ENCODE measurements around the gene SERPINA1.
"Not testable (repeated sequence)": the region's sequence is repeated elsewhere in the genome, so short reads cannot be mapped to it uniquely, and the experiment has no call there.

Gene SERPINA1

DNA sequence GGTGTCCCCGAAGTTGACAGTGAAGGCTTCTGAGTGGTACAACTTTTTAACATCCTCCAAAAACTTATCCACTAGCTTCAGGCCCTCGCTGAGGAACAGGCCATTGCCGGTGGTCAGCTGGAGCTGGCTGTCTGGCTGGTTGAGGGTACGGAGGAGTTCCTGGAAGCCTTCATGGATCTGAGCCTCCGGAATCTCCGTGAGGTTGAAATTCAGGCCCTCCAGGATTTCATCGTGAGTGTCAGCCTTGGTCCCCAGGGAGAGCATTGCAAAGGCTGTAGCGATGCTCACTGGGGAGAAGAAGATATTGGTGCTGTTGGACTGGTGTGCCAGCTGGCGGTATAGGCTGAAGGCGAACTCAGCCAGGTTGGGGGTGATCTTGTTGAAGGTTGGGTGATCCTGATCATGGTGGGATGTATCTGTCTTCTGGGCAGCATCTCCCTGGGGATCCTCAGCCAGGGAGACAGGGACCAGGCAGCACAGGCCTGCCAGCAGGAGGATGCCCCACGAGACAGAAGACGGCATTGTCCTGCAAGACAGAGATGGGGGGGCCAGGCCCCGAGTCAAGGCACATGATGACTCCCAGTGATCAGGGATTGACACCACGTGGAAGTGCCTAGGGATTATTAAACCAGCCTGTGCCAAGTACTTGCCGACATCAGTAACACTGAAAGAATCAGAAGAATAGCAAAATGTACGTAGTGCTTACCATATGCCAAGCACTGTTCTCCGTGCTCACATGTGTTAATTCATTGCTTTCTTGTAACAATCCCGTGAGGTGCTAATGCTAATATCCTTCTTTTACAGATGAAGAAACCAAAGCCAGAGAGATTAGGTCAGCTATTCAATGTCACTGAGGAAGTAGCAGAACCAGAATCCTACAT lies 5.4 kb downstream of the SERPINA1 start:
- DNase-seq = no peak

DNA sequence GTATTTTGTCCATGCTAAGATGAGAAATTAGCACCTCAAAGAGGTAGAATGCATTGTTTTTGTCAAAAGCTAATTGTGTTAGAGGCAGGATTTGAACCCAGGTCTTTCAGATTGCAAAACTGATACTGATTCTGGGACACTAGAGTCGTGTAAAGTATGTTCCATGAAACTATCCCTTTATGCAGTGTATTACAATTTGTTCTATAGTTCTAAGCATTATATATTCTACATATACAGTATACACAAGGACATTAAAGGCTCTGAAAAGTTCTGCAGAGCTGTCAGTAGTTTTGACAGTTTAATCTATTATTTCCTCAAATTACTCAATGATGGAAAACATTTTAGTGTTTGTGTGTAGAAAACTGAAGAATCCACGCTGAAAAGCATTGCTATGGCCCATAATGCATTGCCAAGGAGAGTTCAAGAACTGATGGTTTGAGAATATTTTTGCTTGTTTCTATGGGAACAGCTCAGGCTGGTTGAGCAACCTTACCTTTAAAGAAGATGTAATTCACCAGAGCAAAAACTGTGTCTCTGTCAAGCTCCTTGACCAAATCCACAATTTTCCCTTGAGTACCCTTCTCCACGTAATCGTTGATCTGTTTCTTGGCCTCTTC lies 6.2 kb downstream of the SERPINA1 start:
- DNase-seq = no peak

DNA sequence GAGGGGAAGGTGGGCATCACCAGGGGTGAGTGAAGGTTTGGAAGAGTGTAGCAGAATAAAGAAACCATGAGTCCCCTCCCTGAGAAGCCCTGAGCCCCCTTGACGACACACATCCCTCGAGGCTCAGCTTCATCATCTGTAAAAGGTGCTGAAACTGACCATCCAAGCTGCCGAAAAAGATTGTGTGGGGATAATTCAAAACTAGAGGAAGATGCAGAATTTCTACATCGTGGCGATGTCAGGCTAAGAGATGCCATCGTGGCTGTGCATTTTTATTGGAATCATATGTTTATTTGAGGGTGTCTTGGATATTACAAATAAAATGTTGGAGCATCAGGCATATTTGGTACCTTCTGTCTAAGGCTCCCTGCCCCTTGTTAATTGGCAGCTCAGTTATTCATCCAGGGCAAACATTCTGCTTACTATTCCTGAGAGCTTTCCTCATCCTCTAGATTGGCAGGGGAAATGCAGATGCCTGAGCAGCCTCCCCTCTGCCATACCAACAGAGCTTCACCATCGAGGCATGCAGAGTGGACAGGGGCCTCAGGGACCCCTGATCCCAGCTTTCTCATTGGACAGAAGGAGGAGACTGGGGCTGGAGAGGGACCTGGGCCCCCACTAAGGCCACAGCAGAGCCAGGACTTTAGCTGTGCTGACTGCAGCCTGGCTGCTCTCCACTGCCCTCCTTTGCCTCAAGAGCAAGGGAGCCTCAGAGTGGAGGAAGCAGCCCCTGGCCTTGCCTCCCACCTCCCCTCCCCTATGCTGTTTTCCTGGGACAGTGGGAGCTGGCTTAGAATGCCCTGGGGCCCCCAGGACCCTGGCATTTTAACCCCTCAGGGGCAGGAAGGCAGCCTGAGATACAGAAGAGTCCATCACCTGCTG lies 7.0 kb downstream of the SERPINA1 start:
- DNase-seq = no peak

DNA sequence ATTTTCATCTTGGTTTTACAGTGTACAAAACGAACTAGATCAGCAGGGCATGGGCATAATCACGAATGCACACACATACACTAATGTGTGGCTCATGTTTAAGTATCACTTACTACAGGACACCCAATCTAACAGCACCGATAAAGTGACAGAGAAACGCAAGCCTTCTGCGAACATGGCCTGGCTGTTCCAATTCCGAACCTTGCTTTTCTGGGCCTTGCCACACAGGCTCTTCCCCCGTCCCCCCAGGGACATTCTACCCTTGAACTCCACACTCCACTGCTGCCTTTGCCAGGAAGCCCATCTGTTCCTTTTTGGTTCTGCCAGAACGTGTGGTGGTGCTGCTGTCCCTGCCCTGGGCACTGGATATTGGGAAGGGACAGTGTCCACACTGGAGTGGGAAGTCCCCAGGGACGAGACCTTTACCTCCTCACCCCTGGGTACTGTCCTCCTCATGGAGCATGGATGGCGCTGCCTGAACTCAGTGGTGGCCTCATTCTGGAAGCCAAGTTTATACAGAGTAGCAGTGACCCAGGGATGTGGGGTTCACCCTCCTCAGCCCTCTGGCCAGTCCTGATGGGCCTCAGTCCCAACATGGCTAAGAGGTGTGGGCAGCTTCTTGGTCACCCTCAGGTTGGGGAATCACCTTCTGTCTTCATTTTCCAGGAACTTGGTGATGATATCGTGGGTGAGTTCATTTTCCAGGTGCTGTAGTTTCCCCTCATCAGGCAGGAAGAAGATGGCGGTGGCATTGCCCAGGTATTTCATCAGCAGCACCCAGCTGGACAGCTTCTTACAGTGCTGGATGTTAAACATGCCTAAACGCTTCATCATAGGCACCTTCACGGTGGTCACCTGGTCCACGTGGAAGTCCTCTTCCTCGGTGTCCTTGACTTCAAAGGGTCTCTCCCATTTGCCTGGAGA lies 7.9 kb downstream of the SERPINA1 start:
- no peak for DNase-seq

DNA sequence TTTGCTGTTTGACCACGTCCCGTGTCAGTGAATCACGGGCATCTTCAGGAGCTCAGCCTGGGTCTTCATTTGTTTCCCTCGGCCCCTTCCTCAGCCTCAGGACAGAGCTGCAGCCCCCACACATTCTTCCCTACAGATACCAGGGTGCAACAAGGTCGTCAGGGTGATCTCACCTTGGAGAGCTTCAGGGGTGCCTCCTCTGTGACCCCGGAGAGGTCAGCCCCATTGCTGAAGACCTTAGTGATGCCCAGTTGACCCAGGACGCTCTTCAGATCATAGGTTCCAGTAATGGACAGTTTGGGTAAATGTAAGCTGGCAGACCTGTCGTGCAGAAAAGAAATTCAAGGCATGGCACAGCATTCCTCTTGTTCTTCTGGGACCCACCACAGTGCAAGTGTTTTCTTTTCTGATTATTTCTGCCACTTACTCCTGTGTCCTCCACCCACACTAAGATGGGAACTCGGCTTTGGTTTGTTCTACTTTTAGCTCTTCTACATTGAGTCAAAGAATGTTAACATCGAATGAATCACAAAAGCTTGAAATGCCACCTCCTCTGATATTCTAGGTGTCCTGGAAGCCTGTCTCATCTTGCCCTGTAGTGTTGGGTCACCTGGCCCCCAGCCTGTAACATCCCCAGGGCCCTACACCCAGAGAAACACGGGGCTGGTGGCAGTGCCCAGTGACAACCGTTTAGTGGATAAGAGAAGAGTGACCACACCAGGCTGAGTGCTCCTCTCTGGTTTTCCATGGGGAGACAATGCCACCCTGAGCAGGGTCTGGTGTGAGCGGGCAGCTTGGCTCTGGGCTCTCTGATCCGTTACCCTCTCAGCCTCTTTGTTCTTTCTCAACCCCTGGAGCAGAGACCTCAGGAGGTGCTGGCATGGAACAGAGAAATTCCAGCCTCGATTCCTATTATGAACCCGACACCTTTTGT lies 8.8 kb downstream of the SERPINA1 start:
- DNase-seq = no peak

DNA sequence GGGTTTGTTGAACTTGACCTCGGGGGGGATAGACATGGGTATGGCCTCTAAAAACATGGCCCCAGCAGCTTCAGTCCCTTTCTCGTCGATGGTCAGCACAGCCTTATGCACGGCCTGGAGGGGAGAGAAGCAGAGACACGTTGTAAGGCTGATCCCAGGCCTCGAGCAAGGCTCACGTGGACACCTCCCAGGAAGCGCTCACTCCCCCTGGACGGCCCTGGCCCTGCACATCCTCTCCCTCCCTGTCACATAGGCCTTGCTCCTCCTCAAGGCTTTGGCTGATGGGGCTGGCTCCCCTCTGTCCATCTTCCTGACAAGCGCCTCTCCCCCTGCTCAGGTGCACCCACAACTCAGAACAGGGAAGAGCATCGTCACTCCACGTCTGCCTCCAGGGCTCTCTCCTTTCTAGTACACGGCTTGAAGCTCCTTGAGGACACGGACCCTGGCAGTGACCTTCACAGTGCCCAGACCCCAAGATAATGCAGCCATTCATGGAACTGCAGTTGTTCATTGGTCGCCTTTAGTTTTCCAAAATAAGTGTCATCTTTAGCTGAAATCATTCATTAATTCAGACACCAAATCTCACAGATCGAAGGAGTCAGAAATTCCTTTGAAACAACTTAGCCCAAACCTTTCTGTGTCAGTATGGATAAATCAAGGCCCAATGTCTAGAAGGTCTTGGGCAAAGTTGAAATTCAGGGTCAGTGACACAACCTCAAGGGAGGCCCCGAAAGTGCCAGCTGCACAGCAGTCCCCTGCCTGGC lies 9.7 kb downstream of the SERPINA1 start:
- DNase-seq = no peak

DNA sequence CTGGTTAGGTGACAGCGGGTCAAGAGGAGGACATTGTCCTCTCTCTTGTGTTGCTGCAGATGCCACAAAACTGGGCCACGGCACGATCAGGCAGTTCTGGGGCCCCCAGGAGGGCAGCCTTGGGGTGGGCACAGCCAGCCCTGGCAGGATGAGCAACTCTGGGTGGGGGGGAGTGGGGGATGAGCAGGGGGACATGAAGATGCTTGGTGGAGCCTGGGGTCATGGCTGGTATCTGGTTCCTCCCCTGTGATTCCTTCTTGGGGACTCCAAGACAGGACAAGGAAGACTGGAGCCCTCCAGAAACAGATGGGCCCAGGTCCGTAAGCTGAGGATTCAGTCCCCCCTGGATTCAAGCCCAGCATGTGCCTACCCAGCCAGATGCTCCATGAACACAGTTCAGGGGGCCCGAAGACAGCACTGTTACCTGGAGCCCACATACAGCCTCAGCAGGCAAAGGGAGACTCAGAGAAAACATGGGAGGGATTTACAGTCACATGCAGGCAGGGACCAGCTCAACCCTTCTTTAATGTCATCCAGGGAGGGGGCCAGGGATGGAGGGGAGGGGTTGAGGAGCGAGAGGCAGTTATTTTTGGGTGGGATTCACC lies 10.4 kb downstream of the SERPINA1 start:
- no peak for DNase-seq

DNA sequence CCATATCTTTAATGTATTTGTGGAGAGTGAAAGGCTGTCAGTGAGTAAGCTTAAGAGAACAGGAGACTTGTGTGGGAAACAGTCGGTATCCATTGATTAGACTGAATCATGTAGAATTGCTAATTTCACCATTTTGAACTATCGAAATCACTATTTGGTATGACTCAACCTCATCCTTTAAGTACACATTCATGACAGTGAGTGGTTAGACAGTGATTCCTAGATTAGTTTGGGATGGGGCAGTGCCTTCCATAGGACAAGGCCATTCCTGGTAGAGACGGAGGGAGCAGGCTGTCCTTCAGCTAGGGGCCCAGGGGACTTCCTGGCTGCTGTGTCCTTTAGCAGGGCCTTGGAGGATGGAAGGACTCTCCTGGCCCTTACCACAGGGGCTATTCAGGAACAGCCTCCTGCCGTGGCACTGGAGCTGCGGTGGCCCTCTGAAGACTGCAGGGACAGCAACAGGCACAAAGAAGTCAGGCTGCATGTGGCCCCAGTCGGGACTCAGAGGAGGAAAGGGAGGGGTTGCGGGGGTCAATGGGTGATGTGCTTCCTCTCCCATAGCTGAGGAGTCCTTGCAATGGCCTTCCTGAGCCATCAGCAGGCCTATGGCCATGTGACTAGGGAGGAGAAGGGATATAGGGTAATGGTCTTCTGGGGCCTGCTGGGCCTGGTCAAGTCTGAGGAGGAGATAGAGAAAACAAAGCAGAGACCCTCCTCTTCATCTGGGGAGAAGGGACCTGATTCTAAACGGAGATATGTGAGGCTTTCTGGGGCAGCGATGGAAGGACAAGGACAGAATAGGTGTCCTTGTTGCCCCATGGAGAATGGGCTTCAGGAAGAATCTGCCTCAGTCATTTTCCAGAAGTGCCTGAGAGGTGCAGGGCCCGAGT lies 11.2 kb downstream of the SERPINA1 start:
- DNase-seq = no peak

DNA sequence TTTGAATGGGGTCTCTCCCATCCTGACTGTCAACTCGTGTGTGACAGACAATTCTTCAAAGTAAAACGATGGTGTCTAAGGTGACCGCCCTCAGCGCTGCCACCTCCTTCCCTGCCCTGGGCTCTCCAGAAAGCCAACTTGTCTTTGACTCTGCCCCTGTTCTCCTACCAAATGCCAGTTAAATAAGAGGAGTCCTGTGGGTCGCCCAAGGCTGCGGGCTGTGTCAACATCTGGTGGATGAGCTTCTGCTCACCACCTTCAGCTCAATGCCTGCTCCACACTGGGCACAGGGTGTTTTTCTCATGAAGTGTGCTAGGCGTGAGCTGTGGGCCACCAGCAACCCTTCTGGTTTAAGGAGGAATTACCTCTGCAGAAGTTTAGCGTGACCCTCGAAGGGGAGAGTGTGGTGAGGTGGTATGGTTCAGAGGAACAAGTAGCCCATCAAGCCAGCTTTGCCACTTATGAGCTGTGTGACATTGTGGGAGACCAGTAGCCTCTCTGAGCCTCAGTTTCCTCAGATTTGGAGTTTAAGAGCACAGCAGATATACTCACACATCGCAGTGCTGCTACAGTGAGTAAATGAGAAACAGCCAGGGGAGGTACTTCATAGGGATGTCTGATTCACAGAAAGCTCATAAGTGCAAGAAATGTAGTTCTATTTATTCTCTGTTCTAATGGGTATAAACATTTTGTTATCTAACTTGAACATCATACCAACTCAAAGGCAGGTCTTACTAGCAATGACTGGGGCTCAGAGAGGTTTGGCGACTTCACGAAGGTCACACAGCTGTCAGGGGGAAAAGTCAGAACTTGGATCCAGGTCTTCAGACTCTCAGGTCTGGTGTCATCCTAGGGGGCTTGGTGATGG lies 12.1 kb downstream of the SERPINA1 start:
- DNase-seq = no peak

DNA sequence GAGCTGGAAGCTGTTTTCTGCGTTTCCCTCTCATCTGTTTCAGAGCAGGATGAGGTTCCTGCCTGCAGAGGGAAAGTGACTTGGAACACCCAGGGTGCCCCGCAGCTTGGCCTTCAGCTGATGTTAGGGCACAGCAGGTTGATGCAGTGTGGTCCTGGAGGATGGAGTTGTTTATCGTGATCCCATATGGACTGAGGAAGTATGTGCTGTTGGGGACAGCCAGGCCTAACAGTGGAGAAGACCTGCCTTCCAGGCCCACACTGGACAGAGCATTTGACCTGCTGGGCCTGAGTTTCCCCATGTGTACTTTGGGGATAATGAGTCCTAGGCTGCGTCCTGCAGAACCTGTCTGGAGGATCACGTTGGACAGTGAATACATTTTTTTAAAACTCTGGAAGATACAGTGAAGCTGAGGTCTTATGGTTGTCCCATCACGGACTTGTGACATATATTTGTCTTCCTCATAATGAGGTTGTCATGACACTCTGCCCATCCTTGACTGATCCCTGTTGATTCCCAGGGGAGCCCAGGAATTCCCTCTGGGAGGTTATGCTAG lies 12.8 kb downstream of the SERPINA1 start:
- DNase-seq = no peak

DNA sequence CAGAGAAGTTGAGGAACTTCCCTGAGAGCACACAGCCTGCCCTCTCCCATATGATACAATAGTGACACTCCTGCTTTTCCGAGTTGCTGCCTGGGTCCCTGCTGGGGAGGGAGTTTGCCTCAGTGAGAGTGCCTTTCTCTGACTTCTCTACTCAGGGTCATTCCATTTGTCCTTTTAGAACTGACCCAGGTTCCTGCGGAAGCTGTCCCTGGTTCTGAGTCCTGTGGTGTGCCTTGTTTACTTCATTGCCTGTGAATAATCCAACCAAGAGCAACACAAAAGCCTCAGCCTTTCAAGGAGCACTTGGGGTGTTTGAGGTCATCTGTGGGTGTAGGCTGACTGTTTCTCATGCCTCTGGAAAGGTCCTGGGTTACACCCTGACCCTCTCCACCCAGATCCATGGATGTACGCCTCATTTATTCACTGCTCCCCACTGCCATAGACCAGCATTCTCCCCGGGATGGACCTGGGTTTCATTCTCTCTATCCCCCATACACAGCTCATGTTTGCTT lies 13.6 kb downstream of the SERPINA1 start:
- no peak for DNase-seq

DNA sequence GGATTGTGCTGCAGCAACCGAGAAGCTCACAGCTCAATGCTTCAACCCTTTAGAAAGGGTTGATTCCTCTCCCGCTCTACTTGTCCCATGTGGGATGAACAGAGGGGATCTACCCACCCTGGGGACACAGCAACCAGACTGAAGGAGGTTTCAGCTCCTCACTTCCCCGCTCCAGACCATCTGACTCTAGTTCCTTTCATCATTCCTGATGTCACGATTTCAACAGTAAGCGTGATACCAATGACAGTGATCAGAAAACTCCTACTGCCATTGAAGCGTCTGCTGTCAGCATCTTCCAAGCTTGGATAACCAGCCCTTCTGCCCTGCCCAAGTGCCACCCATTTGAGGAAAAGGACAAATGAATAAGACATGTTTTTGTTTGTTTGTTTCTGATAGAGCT lies 14.3 kb downstream of the SERPINA1 start:
- no peak for DNase-seq

DNA sequence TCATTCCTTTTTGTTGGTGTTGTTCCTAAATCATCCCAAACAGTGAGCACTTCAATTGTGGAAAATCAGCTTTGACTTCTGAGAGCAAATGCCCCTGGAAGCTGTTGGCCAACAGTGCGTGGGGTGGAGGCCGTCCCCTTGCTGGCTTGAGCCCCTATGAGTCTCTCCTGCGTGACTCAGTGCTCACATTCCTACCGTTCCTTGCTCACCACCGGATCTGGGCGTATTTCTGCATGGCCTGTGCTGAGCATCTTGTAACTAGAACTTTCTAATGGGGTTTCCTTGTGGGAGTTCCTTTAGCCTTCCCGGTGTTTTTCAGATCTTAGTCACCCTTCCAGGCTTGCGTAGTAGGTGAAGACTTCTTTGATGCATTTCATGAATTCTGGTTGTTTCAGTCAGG lies 14.7 kb downstream of the SERPINA1 start:
- DNase-seq = peak; percentile 96

DNA sequence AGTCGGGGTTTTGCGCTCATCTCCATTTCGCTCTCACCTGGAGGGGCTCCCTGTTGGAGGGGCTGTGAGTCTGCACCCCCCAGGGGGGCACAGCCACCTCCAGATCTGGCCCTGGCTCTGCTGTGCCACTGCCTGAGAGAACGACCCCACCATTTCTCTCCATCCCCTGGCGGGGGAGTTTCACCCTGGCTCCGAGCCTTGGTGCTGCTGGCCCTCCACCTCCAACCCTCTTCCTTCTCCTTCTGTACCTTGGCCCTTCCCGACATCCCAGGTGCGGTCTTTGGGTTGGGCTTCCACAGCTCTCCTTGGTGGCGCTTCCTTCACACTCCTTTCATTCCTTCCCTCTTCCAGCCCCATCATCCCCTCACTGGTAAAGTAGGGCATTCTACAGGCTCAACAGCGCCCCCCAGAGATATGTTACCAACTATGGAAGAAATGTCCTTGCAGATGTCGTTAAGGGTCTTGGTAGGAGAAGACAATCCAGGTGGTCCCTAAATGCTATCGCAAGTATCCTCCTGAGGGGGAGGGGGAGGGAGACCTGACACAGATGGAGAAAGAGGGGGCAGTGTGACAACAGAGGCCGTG lies 16.3 kb downstream of the SERPINA1 start:
- DNase-seq = no peak

DNA sequence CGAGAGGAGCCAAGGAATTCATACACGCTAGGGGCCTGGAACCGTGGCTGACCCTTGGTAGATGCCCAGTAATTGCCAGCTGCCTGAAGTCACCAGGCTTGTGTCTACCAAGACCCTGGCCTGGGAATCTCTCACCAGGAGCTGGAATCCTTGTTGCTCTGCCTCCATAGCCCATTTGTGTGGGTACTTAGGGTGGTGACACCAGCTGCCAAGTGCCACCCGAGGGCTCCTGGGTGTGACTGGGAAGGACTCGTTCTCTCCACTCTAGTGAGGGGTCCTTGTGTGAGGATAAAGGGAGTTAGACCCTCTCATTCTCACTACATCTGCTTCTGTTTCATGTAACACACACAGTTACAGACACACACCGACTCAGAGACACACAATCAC lies 17.9 kb downstream of the SERPINA1 start:
- DNase-seq = no peak

DNA sequence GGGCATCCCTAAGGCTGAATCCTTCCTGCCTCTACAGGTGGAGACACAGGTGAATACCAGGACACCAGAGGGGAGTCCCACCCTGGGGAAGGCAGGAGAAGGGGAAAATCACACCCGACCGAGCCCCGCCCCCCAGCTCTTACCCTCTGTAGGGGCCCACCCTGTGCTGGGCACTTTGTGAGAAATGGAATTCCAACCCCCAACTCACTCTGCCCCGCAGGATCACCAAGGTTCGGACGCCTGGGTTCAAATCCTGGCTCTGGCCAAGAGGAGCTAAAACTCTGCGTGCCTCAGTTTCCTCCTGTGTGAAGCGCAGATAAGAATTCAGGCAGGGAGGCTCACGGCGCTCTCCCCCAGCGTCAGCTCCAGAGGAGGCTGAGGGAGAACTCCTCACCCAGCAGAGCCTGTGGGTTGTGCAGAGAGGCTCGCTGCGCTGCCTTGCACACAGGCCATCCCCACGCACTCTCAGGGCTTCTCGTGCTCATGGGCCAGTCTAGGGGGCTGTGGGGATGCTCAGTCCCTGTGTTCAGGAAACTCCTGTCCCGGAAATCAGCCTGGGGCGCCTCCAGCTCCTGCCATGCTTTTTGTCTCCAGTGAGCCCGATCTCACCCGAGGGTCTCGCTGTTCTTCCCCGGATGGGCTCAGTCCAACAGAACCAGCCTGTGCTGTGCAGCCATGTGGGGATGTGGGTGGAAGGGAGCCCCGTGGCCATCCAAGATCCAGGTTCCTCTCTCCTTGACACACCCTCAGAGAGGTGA lies 18.5 kb downstream of the SERPINA1 start:
- DNase-seq = not testable (repeated sequence)

All from fibroblast of skin of right quadriceps (primary cell).